Spleen (tissue), 7 donors: Measurements from ENCODE around the gene DPYSL5.
"Not testable (repeated sequence)": the region's sequence is repeated elsewhere in the genome, so short reads cannot be mapped to it uniquely, and the experiment has no call there.

ENCODE experiments used
- CTCF ChIP-seq, 11 experiments: fragments of 200-600 bp in 7 of 11; fragments of 450-650 bp in 4 of 11; sonication (generic) in 4 of 11; IDR thresholded peaks in 8 of 11; conservative IDR thresholded peaks in 3 of 11; 1 replicate in 7 of 11; 2 replicates in 4 of 11; pipeline versions ENCODE4 v1.4.0 to v1.8.0; 2016 to 2021; ENCODE audit warnings: antibody characterized with exemption in 11 of 11, inconsistent platforms in 4 of 11, mild to moderate bottlenecking in 1 of 11
- POLR2AphosphoS5 ChIP-seq, 3 donors: sonication (generic); formaldehyde crosslinking; IDR thresholded peaks; one replicate each; pipeline ENCODE4 v1.5.1; 2017; ENCODE audit warnings: antibody characterized with exemption in 3 of 3
- donor health status: DM: no; HTN: no; CAD: no; lungs with moderate emphysema.
- donor health status: DM: no; HTN: no; CAD: no.
- donor health status: DM: no; HTN: no; CAD: no.

- TF ChIP-seq CTCF (IDR thresholded peaks at IDR 0.05 in 8 of 11, conservative IDR thresholded peaks at IDR 0.05 in 3 of 11); POLR2AphosphoS5 (IDR thresholded peaks at IDR 0.05): not testable (repeated sequence)
These were observed 75.2 kb downstream of the DPYSL5 start for GRCh38 chr2:26923189-26923466.
